Germinal center (tissue), 1 donor: ENCODE data around the gene SPRR3.

Source experiments
- DNase-seq: peaks from one replicate; pipeline ENCODE4 v3.0.0; 2012; ENCODE audit warnings: mixed read lengths, low spot score

The SPRR3 gene, protein sequence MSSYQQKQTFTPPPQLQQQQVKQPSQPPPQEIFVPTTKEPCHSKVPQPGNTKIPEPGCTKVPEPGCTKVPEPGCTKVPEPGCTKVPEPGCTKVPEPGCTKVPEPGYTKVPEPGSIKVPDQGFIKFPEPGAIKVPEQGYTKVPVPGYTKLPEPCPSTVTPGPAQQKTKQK

DNA sequence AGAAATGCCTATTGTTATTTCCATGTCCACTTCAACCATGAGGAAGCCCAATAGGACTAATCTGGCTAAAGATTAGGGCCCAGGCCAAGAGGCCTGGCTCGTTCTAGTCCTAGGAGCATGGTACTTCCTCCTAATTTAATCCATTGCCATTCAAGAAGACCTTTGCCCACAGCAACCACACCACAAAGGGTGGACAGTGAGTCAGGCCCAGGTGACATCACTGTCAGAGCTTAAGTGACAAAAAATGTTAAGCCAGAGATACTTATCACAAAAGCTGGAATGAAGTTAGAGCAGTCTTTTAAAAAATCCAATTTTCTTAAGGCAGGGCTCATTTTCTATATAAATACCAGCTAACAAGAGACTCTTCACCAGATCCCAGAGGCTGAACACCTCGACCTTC is at the start of gene SPRR3:
SPRR3 (plus strand) TSS at position 368 of the 400 bp plus-strand sequence. CDS start 1,272 bp downstream, outside the sequence.
- DNase-seq: no peak

DNA sequence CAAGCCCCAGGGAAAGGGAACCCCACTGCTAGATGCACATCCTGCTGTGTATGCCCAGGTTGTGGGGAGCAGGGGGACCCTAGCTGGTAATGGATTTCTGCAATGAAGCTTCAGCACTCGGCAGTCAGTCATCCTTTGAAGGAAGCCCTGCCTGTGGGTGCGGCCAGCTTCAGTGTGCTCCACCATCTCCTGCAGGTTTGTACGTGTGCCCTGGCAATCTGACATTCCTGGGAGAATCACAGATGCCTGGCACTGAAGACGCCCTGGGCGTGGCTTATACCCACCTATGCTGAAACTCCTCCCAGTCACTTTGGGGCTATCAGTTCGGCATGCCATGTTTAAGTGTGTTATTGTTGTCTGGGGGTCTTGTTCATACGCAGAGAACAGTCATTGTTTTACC is 47.8 kb upstream of the SPRR3 start:
- DNase-seq: no peak

DNA sequence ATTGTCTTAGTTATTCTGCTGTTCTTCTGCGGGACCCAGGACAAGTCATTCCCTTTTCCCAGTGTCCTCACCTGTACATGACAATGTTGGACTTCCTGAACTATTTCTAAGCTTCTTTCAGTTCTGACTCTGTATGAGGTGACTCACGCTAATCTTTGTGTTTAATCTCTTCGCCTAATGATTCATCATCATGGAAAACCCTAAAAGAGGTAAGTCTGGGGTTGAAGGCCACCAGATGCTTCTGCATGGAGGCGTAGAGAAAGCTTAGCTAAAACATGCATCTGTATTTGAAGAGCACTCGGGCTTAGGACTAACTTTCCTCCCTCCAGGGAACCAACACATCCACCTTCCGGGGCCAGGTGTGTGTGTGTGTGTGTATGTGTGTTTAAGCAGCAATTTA is 47.1 kb upstream of the SPRR3 start:
- DNase-seq: no peak

DNA sequence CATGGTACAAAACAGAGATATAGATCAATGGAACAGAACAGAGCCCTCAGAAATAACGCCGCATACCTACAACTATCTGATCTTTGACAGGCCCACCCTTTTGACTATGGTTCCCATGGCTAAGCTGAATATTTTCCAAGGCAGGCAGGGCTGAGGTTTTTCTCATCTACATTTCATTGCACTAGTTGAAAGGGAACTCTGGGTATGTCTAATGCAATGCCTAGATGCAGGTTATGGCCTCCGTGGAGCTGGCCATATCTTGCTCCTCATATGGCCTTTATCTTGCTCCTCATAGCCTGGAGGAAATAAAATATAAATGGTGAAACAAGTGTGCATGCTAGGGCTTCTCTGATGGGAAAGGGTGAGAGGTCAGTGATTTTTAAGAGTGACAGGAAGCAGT is 44.0 kb upstream of the SPRR3 start:
- no peak for DNase-seq

DNA sequence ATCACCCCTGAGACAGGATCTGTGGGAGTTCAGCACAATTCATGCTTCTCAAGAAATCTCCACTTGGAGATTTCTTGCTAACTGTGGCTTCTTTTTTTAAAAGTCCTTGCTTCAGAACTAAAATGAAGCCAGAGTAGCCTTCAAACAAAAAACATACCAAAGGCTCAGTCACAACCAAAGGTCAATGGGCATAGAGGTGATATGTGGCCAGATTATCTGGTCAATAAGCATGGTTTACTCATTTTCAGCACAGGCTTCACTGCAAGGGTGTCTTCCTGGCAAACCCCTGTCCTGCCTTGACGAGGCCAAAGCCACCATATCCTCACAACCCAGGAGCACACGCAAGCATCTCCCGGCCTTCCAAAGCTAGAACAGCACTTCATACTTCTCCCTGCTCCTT is 42.3 kb upstream of the SPRR3 start:
- no peak for DNase-seq

DNA sequence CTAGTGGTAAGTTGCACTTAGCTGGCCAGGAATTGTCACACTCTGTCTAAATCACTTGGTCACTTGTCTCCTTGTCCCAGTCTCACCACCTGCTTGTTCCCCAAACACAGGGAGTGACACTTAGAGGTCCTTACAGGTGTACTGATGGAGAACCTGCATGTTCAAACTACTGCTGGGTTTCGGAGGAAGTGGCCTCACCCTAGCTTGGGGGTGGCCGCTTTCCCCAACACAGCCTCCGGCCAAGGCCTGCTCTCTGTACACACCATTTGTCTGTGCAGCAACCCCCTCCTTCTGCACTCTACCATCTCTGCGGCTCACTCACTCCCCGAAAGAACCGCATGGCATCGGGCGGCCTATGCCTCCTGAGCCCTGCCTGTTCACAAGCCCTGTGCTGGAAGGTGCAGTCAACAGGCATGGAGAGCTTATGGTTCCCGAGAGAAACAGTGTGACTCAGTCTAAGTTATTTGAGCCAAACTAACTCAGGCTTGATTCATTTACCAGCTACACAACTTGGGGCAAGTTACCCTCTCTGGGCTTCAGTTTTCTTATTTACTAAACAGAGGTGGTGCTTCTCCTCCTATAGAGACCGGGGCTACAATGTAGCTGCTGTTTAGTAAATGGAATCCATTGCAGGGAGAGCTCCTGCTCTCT is 41.6 kb upstream of the SPRR3 start:
- DNase-seq: no peak

DNA sequence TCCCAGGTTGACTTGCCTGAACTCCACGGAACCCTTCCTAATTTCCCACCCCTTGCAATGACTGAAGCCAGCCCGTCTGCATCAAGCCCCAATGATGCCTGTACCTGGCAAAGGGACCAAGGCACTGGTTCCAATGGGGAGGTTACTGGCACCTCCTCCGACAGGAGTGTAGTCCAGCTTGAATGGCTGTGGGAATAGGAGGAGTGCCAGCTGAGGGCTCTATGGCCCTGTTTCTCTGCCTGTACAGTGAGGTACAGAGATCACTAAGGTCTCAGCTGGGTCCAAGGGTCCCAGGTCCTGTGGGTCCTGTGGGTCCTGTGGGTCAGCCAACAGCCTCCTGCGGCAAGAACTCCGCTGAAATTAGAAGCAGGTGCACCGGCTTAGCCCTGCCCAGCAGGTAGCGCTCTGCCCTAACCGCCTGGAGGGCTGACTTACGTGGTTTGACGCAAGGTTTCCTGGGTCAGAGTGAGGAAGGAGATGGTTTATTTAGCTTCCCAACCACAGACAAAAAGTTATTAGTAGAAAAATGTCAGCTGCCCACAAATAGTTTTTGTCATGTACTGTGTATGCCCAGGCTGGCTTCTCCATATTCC is 41.0 kb upstream of the SPRR3 start:
- no peak for DNase-seq

DNA sequence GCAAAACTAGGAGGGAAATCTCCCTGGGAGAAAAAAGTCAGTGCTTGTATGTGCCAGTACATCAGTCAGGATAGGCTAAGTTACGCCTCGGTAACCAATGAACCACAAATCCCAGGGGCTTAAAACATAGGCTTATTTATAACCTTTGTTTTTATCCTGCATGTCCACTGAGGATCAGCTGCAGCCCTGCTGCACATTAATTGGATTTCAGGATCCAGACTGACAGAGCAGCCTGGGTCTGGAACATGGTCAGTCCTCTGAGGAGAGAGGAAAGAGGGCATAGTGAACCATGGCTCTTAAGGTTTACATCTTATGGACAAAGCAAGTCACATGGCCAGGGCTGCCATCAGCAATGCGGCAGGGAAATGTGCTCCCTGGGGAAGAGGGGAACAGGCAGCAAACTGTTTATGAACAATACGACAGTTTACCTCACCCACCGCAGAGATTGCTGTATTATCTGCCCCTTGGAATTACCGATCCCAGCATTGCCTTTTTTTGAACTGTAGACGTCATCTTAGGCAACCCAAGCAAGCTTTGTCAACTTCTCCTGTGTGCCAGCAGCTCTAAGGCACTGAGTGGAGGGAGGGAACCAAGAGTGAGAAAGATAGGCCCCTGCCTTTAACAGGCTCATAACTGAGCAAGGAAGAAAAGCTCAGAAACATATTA is 40.2 kb upstream of the SPRR3 start:
- no peak for DNase-seq

DNA sequence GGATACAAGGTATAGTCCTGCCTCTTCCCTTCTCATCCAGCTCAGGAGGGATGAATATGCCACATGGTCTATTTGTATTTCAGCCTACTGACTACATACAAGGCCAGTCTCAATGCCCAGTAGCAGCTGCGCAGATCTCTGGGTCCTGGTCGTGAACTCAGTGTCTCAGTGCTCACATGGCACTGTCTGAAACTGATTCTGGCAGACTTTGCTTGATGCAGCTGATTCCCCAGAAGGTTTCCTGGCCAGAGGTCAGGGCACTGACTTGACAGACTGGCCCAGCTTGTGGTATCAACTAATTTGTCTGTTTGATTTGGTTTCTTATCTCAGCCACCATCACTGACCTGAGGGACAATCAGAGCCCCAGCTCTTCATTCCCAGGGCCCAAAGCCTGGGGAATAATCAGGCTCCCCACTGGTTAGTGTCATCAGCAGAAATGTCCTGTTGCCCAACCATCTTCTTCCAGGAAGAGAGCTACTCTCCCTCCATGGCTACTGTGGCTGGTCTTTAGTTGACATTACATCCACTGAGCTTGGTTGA is 38.6 kb upstream of the SPRR3 start:
- DNase-seq: no peak

DNA sequence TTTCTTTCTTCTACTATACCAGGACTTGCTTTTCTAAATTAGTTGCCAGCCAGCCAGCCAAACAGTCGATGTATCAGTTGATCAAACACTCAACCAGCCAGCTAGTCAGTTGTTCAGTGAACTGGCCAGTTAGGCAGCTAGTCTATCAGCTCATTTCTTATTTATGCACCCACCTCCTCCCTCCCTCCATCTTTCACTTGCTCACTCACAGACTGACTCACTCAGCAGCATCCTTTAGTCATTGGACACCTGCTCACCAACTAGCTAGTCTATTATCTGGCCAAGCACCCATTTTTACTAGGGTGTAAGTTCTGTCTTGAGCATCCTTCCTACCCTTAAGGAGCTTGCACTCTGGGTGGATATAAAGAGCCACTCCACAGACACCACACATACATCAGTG is 37.0 kb upstream of the SPRR3 start:
- no peak for DNase-seq

DNA sequence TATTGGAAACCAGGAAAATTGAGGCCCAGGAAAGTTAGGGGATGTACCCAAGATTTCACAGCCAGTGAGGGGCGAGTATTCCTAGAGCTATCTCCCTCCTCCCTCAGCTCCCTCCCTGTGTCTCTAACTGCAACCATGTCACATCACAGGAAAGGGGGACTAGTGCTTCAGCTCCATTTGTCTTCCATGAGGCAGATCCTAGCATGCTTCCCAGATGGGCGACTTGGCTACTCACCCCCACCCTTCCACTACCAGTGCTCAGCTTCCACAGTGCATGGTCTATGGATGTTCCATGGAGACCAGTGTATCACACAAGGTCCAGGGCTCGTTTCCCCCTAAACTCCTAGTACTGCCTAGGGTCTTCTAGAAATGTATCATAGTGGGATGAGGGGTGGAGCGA is 35.7 kb upstream of the SPRR3 start:
- no peak for DNase-seq

DNA sequence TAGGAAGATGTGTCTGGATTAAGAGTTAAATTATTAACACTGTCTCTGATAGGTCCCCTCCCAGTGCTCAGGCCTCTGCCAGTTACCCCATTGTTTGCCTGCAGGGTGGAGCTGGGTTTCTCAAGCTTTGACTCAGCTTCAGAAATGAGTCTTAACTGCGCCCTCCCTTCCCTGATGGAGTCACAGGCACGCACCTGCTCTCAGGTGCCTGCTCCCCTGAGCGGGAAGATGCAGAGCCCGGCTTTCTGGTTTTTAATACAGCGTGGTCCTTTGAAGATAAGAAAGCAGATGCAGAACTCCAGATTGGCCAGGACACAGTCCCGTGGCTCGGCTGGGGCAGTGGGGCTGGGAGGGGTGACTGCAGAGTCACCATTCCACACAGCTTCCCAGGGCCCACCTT is 34.3 kb upstream of the SPRR3 start:
- no peak for DNase-seq

DNA sequence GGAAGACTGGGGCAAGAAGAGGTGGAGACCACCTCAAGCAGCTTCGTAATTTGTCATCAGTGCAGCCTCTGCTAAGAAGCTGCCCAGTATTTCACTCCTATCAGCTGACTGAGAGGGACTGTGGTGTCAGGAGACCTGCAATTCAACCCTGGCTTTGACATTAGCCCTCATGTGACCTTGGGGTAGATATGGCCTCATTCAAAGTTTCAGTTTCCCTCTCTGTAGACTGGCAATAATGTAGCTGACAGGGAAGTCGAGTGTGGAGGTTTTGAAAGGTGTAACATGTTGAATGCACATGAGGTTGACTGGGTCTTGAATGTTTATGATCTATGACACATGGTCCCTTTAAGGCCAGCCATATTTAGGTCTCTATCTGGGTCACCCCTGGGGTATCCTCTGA is 33.3 kb upstream of the SPRR3 start:
- no peak for DNase-seq

DNA sequence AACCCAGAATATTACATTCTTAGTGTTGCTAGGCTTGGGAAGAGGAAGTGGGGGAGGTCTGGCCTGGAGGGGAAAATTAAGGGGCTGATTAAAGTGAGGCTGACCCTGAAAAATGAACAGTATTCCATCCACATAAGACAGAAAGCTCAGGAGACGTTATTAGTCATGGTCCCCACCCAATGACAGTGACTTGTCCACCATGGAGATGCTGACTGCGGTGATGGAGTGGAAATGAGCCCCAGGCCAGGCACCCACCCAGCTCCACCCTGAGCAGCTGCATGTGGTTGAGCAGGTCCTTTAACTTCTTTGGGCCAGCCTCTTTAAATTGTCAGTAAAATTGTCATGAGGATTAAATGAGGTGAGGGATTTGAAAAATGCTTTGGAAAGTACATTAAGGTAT is 32.5 kb upstream of the SPRR3 start:
- DNase-seq: no peak

DNA sequence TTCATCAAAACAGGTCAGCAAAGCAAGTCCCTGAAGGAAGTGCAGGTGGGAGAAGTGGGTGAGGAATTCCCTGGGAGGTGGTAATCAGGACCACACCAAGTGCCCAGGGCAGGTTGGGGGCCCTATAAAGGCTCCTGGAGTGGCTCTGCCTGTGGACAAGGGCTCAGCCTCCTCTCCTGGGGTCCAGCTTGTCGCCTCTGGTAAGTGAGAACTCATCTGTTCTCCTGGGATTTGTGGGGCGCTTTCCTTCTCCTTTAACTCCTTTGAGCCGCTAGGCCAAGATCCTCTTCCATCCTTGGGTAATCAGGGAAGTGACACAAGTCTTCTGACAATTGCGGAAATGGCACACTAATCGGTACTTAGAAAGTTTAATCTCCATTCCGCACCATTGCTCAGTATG is 31.1 kb upstream of the SPRR3 start, which contains the start of gene SPRR4:
SPRR4 (plus strand) TSS at position 154 of the 400 bp plus-strand sequence. CDS start 1,243 bp downstream, outside the sequence.
- no peak for DNase-seq

DNA sequence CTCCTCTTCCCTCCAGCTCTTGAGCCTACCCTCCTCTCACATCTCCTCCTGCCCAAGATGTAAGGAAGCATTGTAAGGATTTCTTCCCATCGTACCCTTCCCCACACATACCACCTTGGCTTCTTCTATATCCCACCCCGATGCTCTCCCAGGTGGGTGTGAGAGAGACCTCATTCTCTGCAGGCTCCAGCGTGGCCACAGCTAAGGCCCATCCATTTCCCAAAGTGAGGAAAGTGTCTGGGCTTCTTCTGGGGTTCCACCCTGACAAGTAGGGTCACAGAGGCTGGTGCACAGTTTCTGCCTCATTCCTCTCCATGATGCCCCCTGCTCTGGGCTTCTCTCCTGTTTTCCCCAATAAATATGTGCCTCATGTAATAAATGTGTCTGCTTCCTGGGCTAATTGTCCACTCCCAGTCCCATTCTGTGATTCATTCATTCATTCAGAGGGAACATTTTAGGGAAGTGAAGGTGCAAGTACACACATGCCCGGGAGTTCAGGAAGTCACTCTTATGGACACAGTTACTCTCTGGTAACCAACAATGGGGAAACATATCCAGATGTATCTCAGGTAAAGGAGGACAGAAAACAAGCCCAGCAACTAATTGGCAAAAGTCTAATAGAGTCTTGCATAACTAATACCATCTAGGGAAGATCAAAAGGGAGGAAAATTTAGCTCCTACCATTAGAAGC is 29.2 kb upstream of the SPRR3 start:
- no peak for DNase-seq

DNA sequence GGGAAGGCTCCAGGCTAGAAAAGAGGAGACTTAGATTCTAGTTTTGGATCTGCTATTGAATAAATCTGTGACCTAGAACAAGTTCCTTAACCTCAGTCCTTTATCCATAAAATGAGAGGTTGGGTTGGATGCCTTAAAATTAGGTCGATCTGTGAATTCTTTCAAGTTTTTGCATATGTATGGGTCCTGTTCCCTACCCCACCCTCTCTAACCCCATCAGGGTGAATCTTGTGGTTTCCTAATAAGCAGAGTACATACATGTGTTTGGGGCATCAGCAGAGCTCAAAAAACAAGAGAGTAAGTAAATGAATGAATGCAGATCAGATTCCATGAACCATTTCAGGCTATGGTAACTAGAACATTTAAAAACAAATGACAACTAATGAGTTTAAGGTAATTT is 24.9 kb upstream of the SPRR3 start:
- DNase-seq: no peak

DNA sequence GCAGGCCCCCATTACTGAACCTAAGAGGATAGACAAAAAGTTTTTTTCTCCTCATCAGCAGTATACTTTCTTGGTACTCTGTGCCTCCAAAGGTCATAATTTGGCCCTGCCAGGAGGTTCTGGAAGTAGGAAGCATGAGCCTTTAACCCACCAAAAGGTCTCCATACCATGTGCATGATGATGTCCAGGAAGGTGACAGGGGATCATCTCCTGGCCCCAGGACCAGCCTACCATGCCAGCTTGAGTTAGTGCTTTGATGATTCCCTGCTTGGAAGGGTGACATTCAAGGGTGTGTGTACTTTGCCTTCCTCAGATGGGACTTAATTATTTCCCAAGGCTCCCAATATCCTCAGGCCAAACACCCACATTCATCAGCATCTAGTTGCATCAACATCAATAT is 23.9 kb upstream of the SPRR3 start:
- no peak for DNase-seq

DNA sequence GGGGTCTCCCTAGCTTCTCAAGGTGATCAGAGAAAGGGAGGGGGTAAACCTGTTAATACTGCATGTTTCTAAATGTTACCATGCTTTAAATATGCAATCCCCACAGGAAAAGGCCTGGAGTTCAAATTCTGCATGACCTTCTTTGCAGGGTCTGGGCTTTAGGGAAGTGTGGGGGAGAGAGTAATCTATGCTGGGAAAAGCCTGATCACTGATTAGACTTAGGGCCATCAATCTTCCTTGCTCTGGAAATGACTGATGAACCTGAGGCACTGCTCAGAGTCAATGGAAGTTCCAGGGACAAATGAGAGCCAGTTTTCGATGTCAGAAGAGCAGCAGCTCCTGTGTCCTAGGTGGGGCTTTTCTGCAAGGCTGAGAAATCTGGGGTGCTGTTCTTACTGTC is 20.9 kb upstream of the SPRR3 start:
- DNase-seq: no peak

DNA sequence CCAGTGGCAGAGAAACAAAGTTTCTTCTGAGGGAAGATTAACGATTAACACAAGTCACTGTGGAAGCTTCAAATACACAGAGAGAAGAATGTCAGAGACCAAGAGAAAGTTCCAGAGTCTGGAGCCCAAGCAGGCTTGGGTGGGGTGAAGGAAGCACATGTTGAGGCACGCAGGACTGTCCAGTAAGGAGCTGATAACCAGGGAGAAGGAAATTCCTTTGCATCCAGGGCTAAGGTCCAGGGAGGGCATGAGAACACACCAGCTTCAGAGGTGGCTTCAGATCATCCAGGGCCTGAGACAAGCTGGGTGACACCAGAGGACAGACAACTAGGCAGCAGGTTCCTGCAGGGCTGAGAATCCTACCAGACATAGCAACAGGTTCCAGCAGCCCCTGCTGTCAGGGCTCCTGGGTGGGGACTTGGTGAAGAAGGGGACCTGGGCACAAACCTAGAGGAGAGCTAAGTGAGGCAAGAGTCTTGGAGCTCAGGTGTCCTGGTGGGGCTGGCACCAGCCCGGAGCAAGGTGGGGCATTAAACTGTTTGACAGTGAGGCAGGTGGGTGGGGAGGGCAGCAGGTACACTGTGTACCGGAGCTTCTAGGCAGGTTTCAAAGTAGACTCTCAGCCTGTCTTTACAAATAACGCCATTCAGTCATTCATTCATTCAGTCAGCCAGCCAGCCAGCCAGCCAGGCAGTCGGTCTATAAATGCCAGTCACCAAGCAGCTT is 20.2 kb upstream of the SPRR3 start:
- no peak for DNase-seq

DNA sequence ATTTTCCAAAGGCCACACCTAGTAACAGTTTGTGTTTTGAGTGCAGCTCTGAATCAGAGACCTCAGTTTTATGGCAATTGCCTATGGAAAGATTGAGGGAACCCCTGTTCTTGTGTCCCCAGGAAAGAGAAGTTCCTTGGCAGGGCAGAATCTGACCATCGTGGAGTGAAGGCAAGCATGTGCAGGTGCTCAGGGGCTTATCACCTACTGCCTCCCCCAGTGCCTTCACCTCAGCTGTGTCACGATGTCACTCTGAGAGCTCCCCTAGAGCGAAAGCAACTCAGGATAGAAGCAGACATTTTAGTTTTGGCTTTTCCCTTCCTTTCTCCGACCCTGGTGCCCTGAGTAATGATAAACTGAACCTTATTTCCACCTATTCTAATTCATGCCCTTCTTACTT is 19.5 kb upstream of the SPRR3 start:
- no peak for DNase-seq

DNA sequence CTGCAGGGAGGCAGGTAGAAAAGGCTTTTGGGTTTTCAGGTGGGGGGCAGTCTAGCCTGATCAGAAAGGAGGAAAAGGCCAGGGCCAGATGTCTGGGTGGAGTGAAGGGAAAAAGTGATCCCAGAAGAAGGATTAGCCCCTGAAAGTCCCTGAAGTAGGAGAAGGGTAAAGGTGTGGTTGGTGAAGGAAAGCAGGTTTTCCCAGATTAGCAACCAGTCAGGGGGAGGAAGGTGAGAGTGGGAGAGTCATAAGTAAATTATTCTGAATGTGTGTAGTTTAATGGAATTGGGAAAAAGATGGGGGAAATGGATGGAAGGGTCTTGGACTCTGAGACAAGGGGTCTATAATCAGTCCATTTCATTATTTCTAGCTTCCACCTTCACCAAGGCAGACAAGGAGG is 18.3 kb upstream of the SPRR3 start:
- no peak for DNase-seq
